NCI-H187 (cell line): Measurements from ENCODE around the gene PNPLA5.
"Not testable (repeated sequence)": the region's sequence is repeated elsewhere in the genome, so short reads cannot be mapped to it uniquely, and the experiment has no call there.

ENCODE experiments used
- DNase-seq, 2 experiments: peaks; one replicate each; lab custom pipeline; 2025; lab: John Stamatoyannopoulos, UW

PNPLA5 gene, protein sequence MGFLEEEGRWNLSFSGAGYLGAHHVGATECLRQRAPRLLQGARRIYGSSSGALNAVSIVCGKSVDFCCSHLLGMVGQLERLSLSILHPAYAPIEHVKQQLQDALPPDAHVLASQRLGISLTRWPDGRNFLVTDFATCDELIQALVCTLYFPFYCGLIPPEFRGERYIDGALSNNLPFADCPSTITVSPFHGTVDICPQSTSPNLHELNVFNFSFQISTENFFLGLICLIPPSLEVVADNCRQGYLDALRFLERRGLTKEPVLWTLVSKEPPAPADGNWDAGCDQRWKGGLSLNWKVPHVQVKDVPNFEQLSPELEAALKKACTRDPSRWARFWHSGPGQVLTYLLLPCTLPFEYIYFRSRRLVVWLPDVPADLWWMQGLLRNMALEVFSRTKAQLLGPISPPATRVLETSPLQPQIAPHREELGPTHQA

DNA sequence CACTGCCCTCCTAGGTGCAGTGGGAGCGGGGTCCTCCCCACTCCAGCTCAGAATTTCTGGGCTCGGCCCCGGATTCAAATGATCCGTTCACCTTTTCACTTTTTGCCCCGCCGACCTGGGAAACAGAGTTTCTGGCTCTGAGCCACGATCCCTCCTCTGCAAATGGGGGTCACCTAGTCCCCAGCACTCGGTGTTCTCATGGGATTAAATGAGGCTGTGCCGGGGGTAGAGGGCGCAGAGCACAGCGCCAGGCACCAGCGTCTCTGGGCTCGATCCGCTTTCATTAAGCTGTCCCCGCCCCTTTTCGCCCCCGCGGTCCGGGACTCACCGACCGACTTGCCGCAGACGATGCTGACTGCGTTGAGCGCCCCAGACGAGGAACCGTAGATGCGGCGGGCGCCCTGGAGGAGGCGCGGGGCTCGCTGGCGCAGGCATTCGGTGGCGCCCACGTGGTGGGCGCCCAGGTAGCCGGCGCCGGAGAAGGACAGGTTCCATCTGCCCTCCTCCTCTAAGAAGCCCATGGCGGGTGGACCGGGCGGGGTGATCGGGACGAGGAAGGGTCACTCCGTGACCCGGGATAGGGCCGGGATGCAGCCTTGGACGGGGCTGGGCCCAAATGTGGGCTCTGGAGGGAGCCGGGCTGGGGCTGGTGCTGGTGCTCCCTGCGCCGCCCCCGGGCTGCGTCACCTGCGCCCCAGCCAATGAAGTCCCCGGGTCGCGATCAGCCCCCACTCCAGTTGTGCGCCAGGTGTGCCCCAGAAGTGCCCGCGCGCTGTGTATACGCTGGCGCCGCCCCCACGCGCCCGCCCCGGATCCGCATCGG lies at the start of gene PNPLA5:
PNPLA5 (minus strand) TSS at position 654 of the 823 bp plus-strand sequence; CDS start at position 521, 133 bp downstream.
- no peak for DNase-seq

DNA sequence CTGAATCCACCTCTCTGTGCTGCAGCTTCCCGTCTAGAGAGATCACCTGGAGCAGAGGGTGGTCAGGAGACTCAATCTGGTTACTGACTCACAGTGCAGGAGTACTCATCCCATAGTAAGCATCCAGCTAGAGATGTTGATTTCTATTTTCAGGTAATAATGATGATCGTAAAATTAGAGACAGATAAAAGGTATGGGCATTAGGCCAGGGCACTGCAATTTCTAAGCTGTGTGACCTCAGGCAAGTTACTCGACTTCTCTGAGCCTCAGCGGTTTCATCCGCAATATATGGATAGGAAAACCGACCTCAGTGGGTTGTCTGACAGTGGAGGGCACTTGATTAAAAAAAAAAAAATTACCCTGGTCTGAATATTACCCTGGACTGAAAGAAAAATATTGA lies 49.6 kb upstream of the PNPLA5 start:
- DNase-seq: no peak

DNA sequence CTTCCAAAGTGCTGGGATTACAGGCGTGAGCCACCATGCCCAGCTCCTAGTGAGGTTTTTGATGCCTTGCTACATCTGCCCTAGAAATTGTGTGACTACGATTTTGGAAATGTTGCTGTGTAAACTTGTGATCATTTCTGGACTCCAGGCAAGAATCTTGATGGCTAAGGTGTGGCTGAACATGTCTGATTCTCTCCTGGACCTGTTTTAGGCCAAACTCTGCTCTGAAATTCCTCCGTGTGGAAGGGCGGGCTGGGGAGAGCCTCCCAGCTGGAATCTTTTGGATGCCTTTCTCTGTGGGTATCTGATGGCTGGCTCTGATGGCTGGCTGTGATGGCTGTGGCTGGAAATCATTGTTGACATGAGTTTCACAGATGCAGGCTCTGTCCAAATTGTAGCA lies 40.0 kb upstream of the PNPLA5 start:
- DNase-seq: no peak

GRCh38 chr22:43928908-43929307 lies 37.1 kb upstream of the PNPLA5 start:
- no peak for DNase-seq

- DNase-seq: no peak
Measured at GRCh38 chr22:43928468-43928867, 36.7 kb upstream of the PNPLA5 start.

DNA sequence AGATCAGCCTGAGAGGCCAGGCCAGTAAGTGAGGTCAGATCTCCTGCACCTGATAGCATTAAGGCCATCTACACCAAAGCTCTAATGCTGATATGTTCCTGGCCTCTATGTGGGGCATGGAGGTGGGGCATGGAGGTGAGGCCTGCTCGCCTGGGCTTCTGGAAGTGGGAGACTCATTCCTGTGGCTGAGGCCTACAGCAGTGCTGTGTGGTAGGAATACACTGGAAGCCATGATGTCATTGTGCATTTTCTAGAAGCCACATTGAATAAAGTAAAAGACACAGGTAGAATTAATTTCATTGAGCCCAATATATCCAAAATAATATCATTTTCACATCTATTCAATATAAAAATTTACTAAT lies 34.5 kb upstream of the PNPLA5 start:
- DNase-seq: no peak

DNA sequence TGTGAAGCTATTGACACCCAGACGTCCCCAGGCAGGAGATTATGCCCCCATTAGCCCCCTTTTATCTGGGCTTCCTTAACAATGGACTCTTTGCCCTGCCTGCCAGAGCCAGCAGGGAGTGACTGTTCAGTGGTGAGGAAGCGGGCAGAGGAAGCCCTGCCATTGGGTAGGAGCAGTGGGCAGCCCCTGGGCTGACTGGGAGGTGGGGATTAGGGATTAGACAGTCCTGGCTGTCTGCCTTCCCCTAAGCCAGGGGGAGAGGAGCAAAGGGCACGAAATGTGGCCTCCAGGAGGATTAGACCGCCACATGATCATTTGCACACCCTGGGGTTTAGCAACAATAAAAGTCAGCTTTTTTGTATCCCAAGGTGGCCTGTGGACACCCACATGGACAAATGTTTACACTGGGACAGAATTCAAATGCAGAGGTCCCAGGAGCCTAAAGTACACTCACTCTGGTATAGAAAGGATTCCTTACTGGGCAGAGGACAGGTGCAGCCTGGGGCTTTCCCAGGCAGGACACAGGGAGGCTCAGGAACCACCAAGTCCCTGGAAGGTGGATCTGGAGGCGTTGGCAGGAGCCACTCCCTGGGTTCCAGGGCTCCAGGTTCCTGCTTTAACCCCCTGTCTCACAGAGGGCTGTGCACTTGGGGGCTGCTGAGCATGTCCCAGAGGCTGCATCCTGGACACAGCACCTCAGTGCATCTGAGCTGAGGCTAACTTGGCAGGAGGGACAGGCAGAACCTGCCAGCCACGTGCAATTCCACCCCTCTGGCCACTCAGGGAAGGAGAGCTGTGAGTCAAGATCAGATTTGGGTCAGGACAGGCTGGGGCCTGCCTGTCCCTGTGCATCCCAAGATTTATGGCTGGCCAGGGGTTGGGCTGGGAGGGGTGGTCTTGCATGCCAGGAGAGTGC lies 33.9 kb upstream of the PNPLA5 start:
- no peak for DNase-seq

- no peak for DNase-seq
Measured at GRCh38 chr22:43924877-43925276, 33.1 kb upstream of the PNPLA5 start.

DNA sequence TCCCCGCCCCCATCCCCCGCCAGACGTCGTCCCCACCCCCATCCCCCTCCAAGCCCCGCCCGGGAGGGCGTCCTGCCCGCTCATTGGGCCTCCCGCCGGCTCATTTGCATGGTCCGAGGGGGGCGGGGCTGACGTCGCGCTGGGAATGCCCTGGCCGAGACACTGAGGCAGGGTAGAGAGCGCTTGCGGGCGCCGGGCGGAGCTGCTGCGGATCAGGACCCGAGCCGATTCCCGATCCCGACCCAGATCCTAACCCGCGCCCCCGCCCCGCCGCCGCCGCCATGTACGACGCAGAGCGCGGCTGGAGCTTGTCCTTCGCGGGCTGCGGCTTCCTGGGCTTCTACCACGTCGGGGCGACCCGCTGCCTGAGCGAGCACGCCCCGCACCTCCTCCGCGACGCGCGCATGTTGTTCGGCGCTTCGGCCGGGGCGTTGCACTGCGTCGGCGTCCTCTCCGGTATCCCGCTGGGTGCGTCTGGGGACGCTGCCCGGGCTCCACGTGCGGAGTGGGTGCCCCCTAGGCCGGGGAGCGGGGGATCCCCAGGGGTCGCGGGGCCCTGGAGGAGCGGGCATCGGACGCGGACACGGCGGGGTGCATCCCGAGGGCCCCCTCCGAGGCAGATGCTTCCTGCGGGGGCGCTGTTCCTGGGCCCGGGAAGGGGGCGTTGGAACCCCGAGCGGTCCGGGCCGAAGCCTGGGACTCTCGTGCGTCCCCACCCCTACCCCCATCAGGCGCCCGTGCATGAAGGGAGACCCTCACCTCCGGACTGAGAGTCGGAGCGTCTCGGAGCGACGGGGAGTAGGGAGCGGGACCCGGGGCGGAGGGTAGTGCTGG lies 32.0 kb upstream of the PNPLA5 start, which contains the start of gene PNPLA3:
PNPLA3 (plus strand) TSS at position 175 of the 834 bp plus-strand sequence; CDS start at position 282, 107 bp downstream.
- DNase-seq: peak in 1 of 2 experiments; percentile 51

- DNase-seq: no peak
Measured at GRCh38 chr22:43923191-43923590, 31.4 kb upstream of the PNPLA5 start.

GRCh38 chr22:43922123-43922522 lies 30.3 kb upstream of the PNPLA5 start:
- DNase-seq: no peak

DNA sequence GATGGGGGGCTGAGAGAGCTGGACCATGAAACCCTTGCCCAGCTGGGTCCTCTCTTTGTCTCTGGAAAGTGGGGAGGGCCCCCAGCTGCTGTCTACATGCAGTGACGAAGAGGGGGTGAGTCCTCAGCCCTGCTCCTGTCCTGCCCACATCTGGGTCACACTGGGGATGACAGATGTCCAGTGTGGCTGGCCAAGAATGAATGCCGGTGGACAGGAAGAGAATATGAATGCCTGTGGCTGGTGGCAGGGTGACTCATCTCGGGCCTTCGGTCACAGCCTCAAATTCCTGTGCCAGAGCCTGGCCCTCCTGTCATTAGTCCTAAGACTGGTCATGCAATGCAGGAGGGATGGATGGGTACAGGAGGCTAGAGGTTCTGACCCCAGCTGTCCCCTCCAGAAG lies 29.6 kb upstream of the PNPLA5 start:
- no peak for DNase-seq

DNA sequence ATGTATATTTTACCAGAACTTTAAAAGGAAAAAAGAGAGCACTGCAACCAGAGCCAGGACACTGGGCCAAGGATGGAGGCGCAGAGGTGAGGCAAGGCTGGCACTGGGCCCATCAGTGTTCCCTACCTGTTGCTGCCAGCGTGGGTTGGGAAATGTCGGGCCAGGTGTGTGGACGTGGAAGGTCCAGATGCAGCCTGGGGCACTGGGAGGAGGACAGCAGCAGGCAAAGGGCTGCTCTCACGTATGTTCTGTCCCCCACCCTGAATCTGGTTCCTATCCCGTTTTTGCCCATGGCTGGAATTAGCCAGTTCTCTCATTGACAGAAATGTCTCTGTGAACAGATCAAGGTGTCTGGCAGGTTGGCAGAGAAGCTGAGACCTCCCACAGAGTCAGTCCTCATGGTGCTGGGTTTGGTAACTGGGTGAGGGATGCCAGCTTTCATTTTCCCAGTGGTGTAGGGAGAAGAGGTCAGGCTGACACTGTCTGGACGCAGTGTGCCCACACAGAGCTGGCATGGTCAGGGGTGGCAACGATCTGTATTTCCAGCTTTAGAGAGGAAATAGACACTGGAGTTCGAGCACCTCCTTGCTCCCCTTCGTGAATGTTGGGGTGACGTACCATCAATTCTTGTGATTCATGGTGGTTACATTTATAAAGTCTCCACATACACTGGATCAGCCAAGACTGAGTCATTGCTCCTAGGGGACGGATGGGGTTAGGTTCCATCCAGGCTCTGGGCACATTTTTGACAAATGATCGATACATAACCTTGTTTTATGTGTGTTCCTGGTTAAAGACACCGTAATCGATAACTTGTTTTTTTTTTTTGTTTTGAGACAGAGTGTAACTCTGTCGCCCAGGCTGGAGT lies 27.5 kb upstream of the PNPLA5 start:
- DNase-seq: no peak

- no peak for DNase-seq
Measured at GRCh38 chr22:43917521-43917920, 25.7 kb upstream of the PNPLA5 start.

GRCh38 chr22:43911351-43911750 lies 19.5 kb upstream of the PNPLA5 start:
- no peak for DNase-seq

DNA sequence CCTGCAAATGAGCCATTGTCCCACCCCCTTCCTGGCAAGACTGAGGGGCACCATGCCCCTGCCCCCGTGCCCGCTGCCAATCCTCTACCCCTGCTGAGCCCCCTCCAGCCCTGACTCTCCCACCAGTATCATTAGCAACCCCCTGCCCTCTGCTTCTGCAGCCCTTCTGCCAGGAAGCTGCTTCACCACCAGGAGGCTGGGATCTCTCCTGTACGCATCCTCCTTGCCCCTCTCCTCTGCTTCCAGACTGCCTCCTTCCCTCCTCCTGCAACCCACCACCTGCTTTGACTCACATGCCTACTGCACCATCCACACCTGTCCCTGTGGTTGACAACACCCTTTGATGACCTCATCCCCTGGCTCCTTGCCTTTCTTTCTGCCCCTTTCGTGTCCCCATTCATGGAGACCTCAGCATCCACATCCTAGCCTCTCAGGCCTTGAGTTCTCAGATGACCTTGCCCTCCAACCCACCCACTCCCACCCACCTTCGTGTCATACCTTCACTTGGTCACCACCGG lies 18.4 kb upstream of the PNPLA5 start:
- DNase-seq: no peak

DNA sequence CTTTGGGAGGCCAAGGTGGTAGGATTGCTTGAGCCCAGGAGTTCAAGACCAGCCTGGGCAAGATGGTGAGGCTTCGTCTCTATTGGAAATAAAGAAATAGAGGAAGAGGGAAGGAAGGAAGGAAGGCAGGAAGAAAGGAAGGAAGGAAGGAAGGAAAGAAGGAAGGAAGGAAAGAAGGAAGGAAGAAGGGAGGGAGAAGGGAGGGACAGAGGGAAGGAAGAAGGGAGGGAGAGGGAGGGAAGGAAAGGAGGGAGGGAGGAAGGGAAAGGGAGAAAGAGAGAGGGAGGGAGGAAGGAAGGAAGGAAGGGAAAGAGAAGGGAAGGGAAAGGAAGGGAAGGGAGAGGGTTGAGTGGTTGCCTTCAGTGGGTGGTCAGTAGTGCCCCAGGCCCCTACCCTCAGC lies 17.9 kb upstream of the PNPLA5 start:
- DNase-seq: no peak

GRCh38 chr22:43905681-43906080 lies 13.9 kb upstream of the PNPLA5 start:
- DNase-seq: no peak

DNA sequence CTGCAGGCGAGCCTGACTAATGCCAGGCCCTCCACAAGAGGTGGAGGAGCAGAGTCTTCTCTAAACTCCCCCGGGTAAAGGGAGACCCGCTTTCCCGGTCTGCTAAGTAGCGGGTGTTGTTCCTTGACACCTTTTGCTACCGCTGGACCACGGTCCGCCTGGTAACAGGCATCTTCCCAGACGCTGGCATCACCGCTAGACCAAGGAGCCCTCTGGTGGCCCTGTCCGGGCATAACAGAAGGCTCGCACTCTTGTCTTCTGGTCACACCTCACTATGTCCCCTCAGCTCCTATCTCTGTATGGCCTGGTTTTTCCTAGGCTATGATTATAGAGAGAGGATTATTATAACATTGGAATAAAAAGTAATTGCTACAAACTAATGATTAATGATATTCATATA lies 12.6 kb upstream of the PNPLA5 start:
- not testable (repeated sequence) for DNase-seq

DNA sequence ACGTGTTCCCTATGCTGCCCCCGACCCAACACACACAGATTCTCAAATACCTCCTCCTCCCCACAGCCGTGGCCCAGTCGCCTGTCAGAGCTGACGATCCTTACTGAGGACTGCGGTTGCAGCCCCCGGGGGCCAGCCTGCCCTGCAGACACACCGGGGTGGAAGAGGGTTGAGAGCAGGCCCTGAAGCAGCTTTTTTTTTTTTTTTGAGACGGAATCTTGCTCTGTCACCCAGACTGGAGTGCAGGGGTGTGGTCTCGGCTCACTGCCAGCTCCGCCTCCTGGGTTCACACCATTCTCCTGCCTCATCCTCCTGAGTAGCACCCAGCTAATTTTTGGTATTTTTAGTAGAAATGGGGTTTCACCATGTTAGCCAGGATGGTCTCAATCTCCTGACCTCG lies 11.2 kb upstream of the PNPLA5 start:
- not testable (repeated sequence) for DNase-seq
